Parathyroid adenoma (tissue), 2 donors: ENCODE measurements around the gene FKBP8.
A peak's percentile ranks its signal among the peaks of the same experiment; 100 is the strongest.

Source experiments
- H2AFZ ChIP-seq: fragments of 300-600 bp; sonication (generic); one replicate; pipeline ENCODE4 v1.7.0; 2017; ENCODE audit warnings: antibody characterized with exemption, mild to moderate bottlenecking
- H3K27ac ChIP-seq: fragments of 300-600 bp; sonication (generic); one replicate; pipeline ENCODE4 v1.7.0; 2017
- H3K27me3 ChIP-seq: fragments of 300-600 bp; sonication (generic); one replicate; pipeline ENCODE4 v1.7.0; 2017; ENCODE audit warnings: low read length; ENCODE audit not compliant: control insufficient read depth, insufficient read depth
- H3K36me3 ChIP-seq: fragments of 300-600 bp; sonication (generic); one replicate; pipeline ENCODE4 v1.7.0; 2017; ENCODE audit warnings: low read length; ENCODE audit not compliant: control insufficient read depth, insufficient read depth
- H3K4me1 ChIP-seq: fragments of 300-600 bp; sonication (generic); one replicate; pipeline ENCODE4 v1.7.0; 2017; ENCODE audit warnings: control low read depth
- H3K4me2 ChIP-seq: fragments of 300-600 bp; sonication (generic); one replicate; pipeline ENCODE4 v1.7.0; 2017; ENCODE audit warnings: low read length
- H3K4me3 ChIP-seq: fragments of 300-600 bp; sonication (generic); one replicate; pipeline ENCODE4 v1.7.0; 2017; ENCODE audit warnings: low read depth, low read length
- H3K79me2 ChIP-seq: fragments of 300-600 bp; sonication (generic); one replicate; pipeline ENCODE4 v1.7.0; 2017; ENCODE audit warnings: control low read depth
- H3K9ac ChIP-seq: fragments of 300-600 bp; sonication (generic); one replicate; pipeline ENCODE4 v1.7.0; 2017; ENCODE audit warnings: mild to moderate bottlenecking
- H3K9me3 ChIP-seq: fragments of 300-600 bp; sonication (generic); one replicate; pipeline ENCODE4 v1.7.0; 2017; ENCODE audit warnings: low read length; ENCODE audit not compliant: control insufficient read depth
- CTCF ChIP-seq: fragments of 300-600 bp; sonication (generic); IDR thresholded peaks from one replicate; pipeline ENCODE4 v1.7.0; 2017; ENCODE audit warnings: antibody characterized with exemption, mild to moderate bottlenecking
- donor health status: primary hyperparathyroidism.

FKBP8 gene

GRCh38 chr19:18506101-18506930, 37.1 kb downstream of the FKBP8 start:
- H3K4me1 ChIP-seq = peaks cover 70% of the 10 kb centered on the region
- peak overlapping the region; percentile 42 for H3K4me2 ChIP-seq
- no peaks in the 10 kb centered on the region for H3K27me3 ChIP-seq
- H3K4me3 ChIP-seq = peak overlapping the region; percentile 6
- H2AFZ ChIP-seq = no peak overlapping the region
- H3K9ac ChIP-seq = no peak overlapping the region
- H3K27ac ChIP-seq = peak overlapping the region; percentile 71
- H3K79me2 ChIP-seq = peaks cover 55% of the 10 kb centered on the region
- no peaks in the 10 kb centered on the region for H3K9me3 ChIP-seq
- TF ChIP-seq CTCF = no peak
- H3K36me3 ChIP-seq = no peaks in the 10 kb centered on the region

GRCh38 chr19:18504886-18505610, 38.3 kb downstream of the FKBP8 start:
- peaks cover 51% of the 10 kb centered on the region for H3K79me2 ChIP-seq
- H3K9me3 ChIP-seq = no peaks in the 10 kb centered on the region
- no peak overlapping the region for H3K4me3 ChIP-seq
- H3K36me3 ChIP-seq = no peaks in the 10 kb centered on the region
- H3K4me2 ChIP-seq = peak overlapping the region; percentile 48
- no peaks in the 10 kb centered on the region for H3K27me3 ChIP-seq
- no peak for TF ChIP-seq CTCF
- H3K4me1 ChIP-seq = peaks cover 74% of the 10 kb centered on the region
- no peak overlapping the region for H3K9ac ChIP-seq
- no peak overlapping the region for H2AFZ ChIP-seq
- peak overlapping the region; percentile 71 for H3K27ac ChIP-seq

GRCh38 chr19:18503971-18504885, 39.1 kb downstream of the FKBP8 start:
- H3K4me1 ChIP-seq = peaks cover 74% of the 10 kb centered on the region
- H3K4me2 ChIP-seq = peak overlapping the region; percentile 48
- H3K36me3 ChIP-seq = no peaks in the 10 kb centered on the region
- H3K9me3 ChIP-seq = no peaks in the 10 kb centered on the region
- no peak overlapping the region for H3K9ac ChIP-seq
- H3K4me3 ChIP-seq = no peak overlapping the region
- peak overlapping the region; percentile 71 for H3K27ac ChIP-seq
- no peak for TF ChIP-seq CTCF
- H3K27me3 ChIP-seq = no peaks in the 10 kb centered on the region
- H2AFZ ChIP-seq = no peak overlapping the region
- H3K79me2 ChIP-seq = peaks cover 49% of the 10 kb centered on the region

- no peaks in the 10 kb centered on the region for H3K36me3 ChIP-seq
- no peak for TF ChIP-seq CTCF
- no peak overlapping the region for H3K9ac ChIP-seq
- H3K9me3 ChIP-seq = no peaks in the 10 kb centered on the region
- H3K79me2 ChIP-seq = peaks cover 49% of the 10 kb centered on the region
- H3K27ac ChIP-seq = peak overlapping the region; percentile 71
- no peaks in the 10 kb centered on the region for H3K27me3 ChIP-seq
- peak overlapping the region; percentile 48 for H3K4me2 ChIP-seq
- H2AFZ ChIP-seq = no peak overlapping the region
- no peak overlapping the region for H3K4me3 ChIP-seq
- H3K4me1 ChIP-seq = peaks cover 73% of the 10 kb centered on the region
These were observed 39.9 kb downstream of the FKBP8 start for GRCh38 chr19:18503337-18503970.
